Measurements from ENCODE around the gene ZBTB48.

GRCh38 chr1:6638226-6638625 is 58.4 kb downstream of the ZBTB48 start:
- TF ChIP-seq CTCF (IDR thresholded peaks at IDR 0.05) = no peak
- no peak for TF ChIP-seq POLR2A (IDR thresholded peaks at IDR 0.05)
- no peak for TF ChIP-seq EP300 (IDR thresholded peaks at IDR 0.05)

Measured in sigmoid colon (tissue), 4 donors.